ENCODE results near the gene CLCA2. TPM values are rescaled to one million over a fixed set of nuclear protein-coding genes. Genes with fewer than 3 reads are reported as not detected.

Gene CLCA2, protein sequence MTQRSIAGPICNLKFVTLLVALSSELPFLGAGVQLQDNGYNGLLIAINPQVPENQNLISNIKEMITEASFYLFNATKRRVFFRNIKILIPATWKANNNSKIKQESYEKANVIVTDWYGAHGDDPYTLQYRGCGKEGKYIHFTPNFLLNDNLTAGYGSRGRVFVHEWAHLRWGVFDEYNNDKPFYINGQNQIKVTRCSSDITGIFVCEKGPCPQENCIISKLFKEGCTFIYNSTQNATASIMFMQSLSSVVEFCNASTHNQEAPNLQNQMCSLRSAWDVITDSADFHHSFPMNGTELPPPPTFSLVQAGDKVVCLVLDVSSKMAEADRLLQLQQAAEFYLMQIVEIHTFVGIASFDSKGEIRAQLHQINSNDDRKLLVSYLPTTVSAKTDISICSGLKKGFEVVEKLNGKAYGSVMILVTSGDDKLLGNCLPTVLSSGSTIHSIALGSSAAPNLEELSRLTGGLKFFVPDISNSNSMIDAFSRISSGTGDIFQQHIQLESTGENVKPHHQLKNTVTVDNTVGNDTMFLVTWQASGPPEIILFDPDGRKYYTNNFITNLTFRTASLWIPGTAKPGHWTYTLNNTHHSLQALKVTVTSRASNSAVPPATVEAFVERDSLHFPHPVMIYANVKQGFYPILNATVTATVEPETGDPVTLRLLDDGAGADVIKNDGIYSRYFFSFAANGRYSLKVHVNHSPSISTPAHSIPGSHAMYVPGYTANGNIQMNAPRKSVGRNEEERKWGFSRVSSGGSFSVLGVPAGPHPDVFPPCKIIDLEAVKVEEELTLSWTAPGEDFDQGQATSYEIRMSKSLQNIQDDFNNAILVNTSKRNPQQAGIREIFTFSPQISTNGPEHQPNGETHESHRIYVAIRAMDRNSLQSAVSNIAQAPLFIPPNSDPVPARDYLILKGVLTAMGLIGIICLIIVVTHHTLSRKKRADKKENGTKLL
- total RNA-seq (not detected in 2 replicates), polyA plus RNA-seq (not detected in 2 replicates), polyA minus RNA-seq (not detected in 2 replicates)
- total RNA-seq (2013): not detected

DNA sequence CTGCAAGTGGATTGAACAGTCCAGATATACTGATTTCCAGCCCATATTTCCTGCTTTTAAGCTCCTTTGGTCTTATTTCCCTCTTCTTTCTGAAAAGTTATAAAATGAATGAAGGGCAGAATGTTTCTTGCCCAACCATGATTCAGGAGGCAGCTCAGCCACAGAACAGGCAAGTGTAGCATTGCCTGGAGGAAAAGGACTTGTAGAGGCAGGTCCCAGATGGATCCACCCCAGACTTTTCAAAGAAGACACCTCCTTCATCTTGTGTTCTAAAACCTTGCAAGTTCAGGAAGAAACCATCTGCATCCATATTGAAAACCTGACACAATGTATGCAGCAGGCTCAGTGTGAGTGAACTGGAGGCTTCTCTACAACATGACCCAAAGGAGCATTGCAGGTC lies at the start of gene CLCA2:
Gene CLCA2 (plus strand): TSS at position 299 of the 400 bp plus-strand sequence. CDS start 77 bp downstream, at position 376.
- no peak within 1 kb of the TSS for H3K4me2 ChIP-seq (replicated peaks; ENCODE audit: low read depth, low read length, poor library complexity, severe bottlenecking)
- no peaks in the 10 kb centered on the region for H3K9me3 ChIP-seq (ENCODE audit: control extremely low read depth in 1 of 3, control insufficient read depth in 2 of 3, insufficient read depth in 1 of 3, low read length in 2 of 3)
- Mint-ChIP-seq H3K9me3 (ENCODE audit: insufficient read depth) (no peaks in the 10 kb centered on the region), H3K4me1 (peaks cover 4% of the 10 kb centered on the region), H3K27ac (no peak within 1 kb of the TSS), H3K4me3 (no peak within 1 kb of the TSS), H3K27me3 (peaks cover 15% of the 10 kb centered on the region)
- no peaks in the 10 kb centered on the region for H3K36me3 ChIP-seq (replicated peaks in 1 of 2; ENCODE audit: control extremely low read depth in 1 of 2, control insufficient read depth in 1 of 2, extremely low read depth in 1 of 2, insufficient read depth in 2 of 2, low read length in 1 of 2)
- H3K27ac ChIP-seq (ENCODE audit: low read length in 2 of 2): no peak within 1 kb of the TSS
- POLR2A ChIA-PET: no interaction called here
- H2AFZ ChIP-seq (ENCODE audit: insufficient read depth, low read depth, low read length, poor library complexity, severe bottlenecking): no peak within 1 kb of the TSS
- H3K4me3 ChIP-seq (ENCODE audit: control extremely low read depth in 1 of 5, extremely low read depth in 1 of 5, insufficient read depth in 1 of 5, low read depth in 2 of 5, low read length in 4 of 5): no peak within 1 kb of the TSS
- H3K4me1 ChIP-seq (ENCODE audit: control insufficient read depth in 2 of 2, insufficient read depth in 2 of 2, low read length in 2 of 2): peaks cover 0 to 3% of the 10 kb centered on the region in 2 donors
- H3K79me2 ChIP-seq (ENCODE audit: control insufficient read depth, insufficient read depth, low read length): no peaks in the 10 kb centered on the region
- CTCF ChIA-PET: interaction anchor here (1.4 kb wide), 1 partner anchor 14 kb away, joined by 3 read pairs; no protein-coding TSS in a partner anchor
- TF ChIP-seq, protein P1, sequence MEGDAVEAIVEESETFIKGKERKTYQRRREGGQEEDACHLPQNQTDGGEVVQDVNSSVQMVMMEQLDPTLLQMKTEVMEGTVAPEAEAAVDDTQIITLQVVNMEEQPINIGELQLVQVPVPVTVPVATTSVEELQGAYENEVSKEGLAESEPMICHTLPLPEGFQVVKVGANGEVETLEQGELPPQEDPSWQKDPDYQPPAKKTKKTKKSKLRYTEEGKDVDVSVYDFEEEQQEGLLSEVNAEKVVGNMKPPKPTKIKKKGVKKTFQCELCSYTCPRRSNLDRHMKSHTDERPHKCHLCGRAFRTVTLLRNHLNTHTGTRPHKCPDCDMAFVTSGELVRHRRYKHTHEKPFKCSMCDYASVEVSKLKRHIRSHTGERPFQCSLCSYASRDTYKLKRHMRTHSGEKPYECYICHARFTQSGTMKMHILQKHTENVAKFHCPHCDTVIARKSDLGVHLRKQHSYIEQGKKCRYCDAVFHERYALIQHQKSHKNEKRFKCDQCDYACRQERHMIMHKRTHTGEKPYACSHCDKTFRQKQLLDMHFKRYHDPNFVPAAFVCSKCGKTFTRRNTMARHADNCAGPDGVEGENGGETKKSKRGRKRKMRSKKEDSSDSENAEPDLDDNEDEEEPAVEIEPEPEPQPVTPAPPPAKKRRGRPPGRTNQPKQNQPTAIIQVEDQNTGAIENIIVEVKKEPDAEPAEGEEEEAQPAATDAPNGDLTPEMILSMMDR (IDR thresholded peaks at IDR 0.05): no peak
- no peak for TF ChIP-seq EZH2 (IDR thresholded peaks at IDR 0.05; ENCODE audit: borderline replicate concordance, insufficient read depth, low read depth, low read length, poor library complexity, severe bottlenecking)
- no peak for ATAC-seq (ENCODE audit: low read depth)
- H3K27me3 ChIP-seq (replicated peaks in 1 of 4; ENCODE audit: control extremely low read depth in 1 of 4, control insufficient read depth in 3 of 4, insufficient read depth in 4 of 4, low read length in 3 of 4): no peaks in the 10 kb centered on the region
- no peaks in the 10 kb centered on the region for H4K20me1 ChIP-seq (ENCODE audit: control insufficient read depth, insufficient read depth, low read length, poor library complexity, severe bottlenecking)
- intact Hi-C loops (cut with micrococcal nuclease): no loop called here
- H3K9ac ChIP-seq (ENCODE audit: low read length): no peak within 1 kb of the TSS
- no peak for DNase-seq

Data from B cell (primary cell).